AG09309 (cell line): ENCODE data around the gene TNFAIP6.
"Not testable (repeated sequence)": the region's sequence is repeated elsewhere in the genome, so short reads cannot be mapped to it uniquely, and the experiment has no call there.

Source experiments
- DNase-seq: peaks from one replicate; pipeline ENCODE4 v3.0.0-alpha.2; 2010; ENCODE audit warnings: low read depth
- H3K4me3 ChIP-seq: 2 replicates; pipeline ENCODE4 v1.5.1; 2011; ENCODE audit warnings: mild to moderate bottlenecking, low read depth, low read length, moderate library complexity; ENCODE audit not compliant: control insufficient read depth
- CTCF ChIP-seq: IDR thresholded peaks from 2 replicates; pipeline ENCODE4 v1.5.1; 2011; ENCODE audit warnings: mild to moderate bottlenecking, low read depth, low read length, inconsistent platforms; ENCODE audit not compliant: insufficient read depth, control insufficient read depth; ENCODE audit errors: missing control alignments

TNFAIP6 gene

GRCh38 chr2:151334082-151334815 is 23.1 kb upstream of the TNFAIP6 start:
- DNase-seq, result peak; percentile 92
- no peak for TF ChIP-seq CTCF
- no peak overlapping the region for H3K4me3 ChIP-seq

GRCh38 chr2:151336863-151337371 is 20.5 kb upstream of the TNFAIP6 start:
- no peak overlapping the region for H3K4me3 ChIP-seq
- no peak for TF ChIP-seq CTCF
- no peak for DNase-seq

- DNase-seq, result peak; percentile 89
- TF ChIP-seq CTCF, result no peak
- H3K4me3 ChIP-seq, result no peak overlapping the region
Measured at GRCh38 chr2:151337643-151338042, 19.7 kb upstream of the TNFAIP6 start.

GRCh38 chr2:151338115-151338514 is 19.3 kb upstream of the TNFAIP6 start:
- no peak for TF ChIP-seq CTCF
- H3K4me3 ChIP-seq, result no peak overlapping the region
- DNase-seq, result no peak

GRCh38 chr2:151343073-151343472 is 14.3 kb upstream of the TNFAIP6 start:
- H3K4me3 ChIP-seq, result no peak overlapping the region
- DNase-seq, result no peak
- TF ChIP-seq CTCF, result no peak

GRCh38 chr2:151344191-151344590 is 13.2 kb upstream of the TNFAIP6 start:
- DNase-seq, result not testable (repeated sequence)

GRCh38 chr2:151344906-151345305 is 12.5 kb upstream of the TNFAIP6 start:
- H3K4me3 ChIP-seq, result no peak overlapping the region
- DNase-seq, result no peak
- no peak for TF ChIP-seq CTCF

More at GRCh38 chr2:151344191-151344590, 13.2 kb upstream of the TNFAIP6 start:
- not testable (repeated sequence) for H3K4me3 ChIP-seq
